ENCODE data around the gene MRPS26.

- TF ChIP-seq CTCF (IDR thresholded peaks at IDR 0.05) (no peak), POLR2A (IDR thresholded peaks at IDR 0.05) (no peak)
These were observed 24.5 kb upstream of the MRPS26 start for GRCh38 chr20:3021327-3021726.

All from breast epithelium (tissue), 3 donors.